Thyroid gland (tissue), 4 donors: Measurements from ENCODE around the gene HES4. TPM values are rescaled to one million over a fixed set of nuclear protein-coding genes. Genes with fewer than 3 reads are reported as not detected.

Experiments
- DNase-seq, 2 donors: peaks; one replicate each; pipeline ENCODE4 v3.0.0-alpha.2; 2019
- H3K27ac ChIP-seq, 3 donors: fragments of 200-600 bp; sonication (generic); 1 replicate in 2 of 3; 2 replicates in 1 of 3; pipeline ENCODE4 v1.5.1; 2016 to 2019; ENCODE audit warnings: mild to moderate bottlenecking in 1 of 3, moderate library complexity in 1 of 3
- H3K27me3 ChIP-seq: fragments of 200-600 bp; sonication (generic); one replicate; pipeline ENCODE4 v1.5.1; 2019
- H3K36me3 ChIP-seq, 2 donors: fragments of 200-600 bp; sonication (generic); one replicate each; pipeline ENCODE4 v1.5.1; 2016 to 2019
- H3K4me1 ChIP-seq, 2 donors: fragments of 200-600 bp; sonication (generic); one replicate each; pipeline ENCODE4 v1.5.1; 2017 to 2019
- H3K4me3 ChIP-seq, 3 donors: fragments of 200-600 bp; sonication (generic); replicated peaks in 1 of 3; 1 replicate in 2 of 3; 2 replicates in 1 of 3; pipeline ENCODE4 v1.5.1; 2016; ENCODE audit warnings: mild to moderate bottlenecking in 1 of 3
- H3K9me3 ChIP-seq: fragments of 200-600 bp; sonication (generic); one replicate; pipeline ENCODE4 v1.5.1; 2017
- CTCF ChIP-seq, 6 experiments: fragments of 200-600 bp in 3 of 6; fragments of 450-650 bp in 3 of 6; sonication (generic) in 3 of 6; IDR thresholded peaks; one replicate each; pipeline ENCODE4 v1.5.1; 2016 to 2019; ENCODE audit warnings: antibody characterized with exemption in 6 of 6, mild to moderate bottlenecking in 2 of 6, inconsistent platforms in 1 of 6, moderate library complexity in 1 of 6
- POLR2A ChIP-seq, 2 donors: fragments of 450-650 bp; IDR thresholded peaks; one replicate each; pipeline ENCODE4 v1.6.1; 2017; ENCODE audit warnings: antibody characterized with exemption in 2 of 2, mild to moderate bottlenecking in 2 of 2, moderate library complexity in 1 of 2
- WGBS, 2 donors: methylation state at CpG; one replicate each; pipeline ENCODE4 v1.1.5; 2017; 5-methylcytosine and 5-hydroxymethylcytosine counted together
- intact Hi-C: fragments of 100-400 bp; cut with DNase I; formaldehyde crosslinking; loops from one replicate; pipeline ENCODE4 v1.15.1; 2023
- total RNA-seq, 4 donors: library from RNA; depleted of rRNA; stranded (reverse); fragments of >200 nt; gene quantifications; one replicate each; pipeline ENCODE4 v1.2.3, GENCODE V29; 2016

The HES4 gene
- total RNA-seq, 4 donors from 2014 or later, result 5.0 to 29.2 (median 18.6) TPM

- H3K9me3 ChIP-seq, result no peaks in the 10 kb centered on the region
- WGBS, 2 donors, result no CpG with 5 or more reads among the region's 56 CpGs
- TF ChIP-seq CTCF (IDR thresholded peaks at IDR 0.05), result no peak
- no peak for TF ChIP-seq POLR2A (IDR thresholded peaks at IDR 0.05)
- H3K27me3 ChIP-seq, result no peaks in the 10 kb centered on the region
- peak overlapping the region in 2 of 3 donors; percentile 32 to 94 for H3K4me3 ChIP-seq
- intact Hi-C loops, result no loop called here
- peaks cover 19 to 34% of the 10 kb centered on the region in 2 donors for H3K4me1 ChIP-seq
- H3K36me3 ChIP-seq, result peaks cover 7 to 8% of the 10 kb centered on the region in 2 donors
- no peak overlapping the region for H3K27ac ChIP-seq
- DNase-seq, result no peak
Observed at GRCh38 chr1:961132-961669, 38.7 kb downstream of the HES4 start.

- Histone ChIP-seq H3K4me1 (peaks cover 17 to 28% of the 10 kb centered on the region in 2 donors), H3K27me3 (no peaks in the 10 kb centered on the region), H3K27ac (no peak within 1 kb of the TSS), H3K9me3 (no peaks in the 10 kb centered on the region), H3K36me3 (peaks cover 14% of the 10 kb centered on the region in 2 donors), H3K4me3 (peak within 1 kb of the TSS in 2 of 3 donors; percentile 32 to 94)
- peak; percentile 54 to 70 for DNase-seq
- WGBS, 2 donors, result 1 to 4% methylated on average over 12 to 17 of the region's 109 CpGs
- TF ChIP-seq CTCF (IDR thresholded peaks at IDR 0.05) (no peak), POLR2A (IDR thresholded peaks at IDR 0.05) (no peak)
- intact Hi-C loops, result no loop called here
Observed at GRCh38 chr1:960363-961131, 39.4 kb downstream of the HES4 start, which contains the start of gene KLHL17. Gene KLHL17, plus strand, starts transcription at chr1:960584. Its CDS starts 110 bp downstream, at chr1:960694.

- Histone ChIP-seq H3K27me3 (no peaks in the 10 kb centered on the region), H3K4me1 (peaks cover 17 to 28% of the 10 kb centered on the region in 2 donors), H3K36me3 (peaks cover 17 to 20% of the 10 kb centered on the region in 2 donors), H3K27ac (no peak overlapping the region), H3K9me3 (no peaks in the 10 kb centered on the region), H3K4me3 (peak overlapping the region in 1 of 3 donors; percentile 94)
- intact Hi-C loops, result no loop called here
- no peak for DNase-seq
- 14 to 21% methylated on average over 19 of the region's 57 CpGs for WGBS, 2 donors
- TF ChIP-seq CTCF (IDR thresholded peaks at IDR 0.05) (no peak), POLR2A (IDR thresholded peaks at IDR 0.05) (no peak)
Observed at GRCh38 chr1:959731-960362, 40.0 kb downstream of the HES4 start.

- Histone ChIP-seq H3K36me3 (peaks cover 24 to 28% of the 10 kb centered on the region in 2 donors), H3K4me3 (peak within 1 kb of the TSS; percentile 94 to 99 (median 96)), H3K27me3 (no peaks in the 10 kb centered on the region), H3K9me3 (no peaks in the 10 kb centered on the region), H3K4me1 (peaks cover 17 to 28% of the 10 kb centered on the region in 2 donors), H3K27ac (peak within 1 kb of the TSS in 1 of 3 donors; percentile 56)
- peak; percentile 89 to 91 for DNase-seq
- peak in 1 of 6 experiments; percentile 8 for TF ChIP-seq CTCF (IDR thresholded peaks at IDR 0.05)
- TF ChIP-seq POLR2A (IDR thresholded peaks at IDR 0.05), result peak in 1 of 2 donors; percentile 58
- 0 to 21% methylated on average over 4 to 35 of the region's 101 CpGs for WGBS, 2 donors
- intact Hi-C loops, result no loop called here
Observed at GRCh38 chr1:958823-959730, 40.8 kb downstream of the HES4 start, which contains the start of gene NOC2L. Gene NOC2L, minus strand, starts transcription at chr1:959256. Its CDS starts 16 bp downstream, at chr1:959240.
